HepG2 (cell line): ENCODE results near the gene NDST1. TPM values are rescaled to one million over a fixed set of nuclear protein-coding genes. Genes with fewer than 3 reads are reported as not detected.

Experiments
- ARID4A ChIP-seq: sonication (generic); formaldehyde crosslinking; IDR thresholded peaks from 2 replicates; pipeline ENCODE4 v1.5.0; 2020; ENCODE audit warnings: mild to moderate bottlenecking, missing genetic modification reagents, borderline replicate concordance
- ARID5B ChIP-seq: IDR thresholded peaks from 2 replicates; pipeline ENCODE4 v1.4.0; 2020; ENCODE audit warnings: mild to moderate bottlenecking, missing genetic modification reagents
- ATF1 ChIP-seq: IDR thresholded peaks from 2 replicates; pipeline ENCODE4 v1.6.1; 2016; ENCODE audit warnings: mild to moderate bottlenecking, control low read depth
- CREB1 ChIP-seq, 2 experiments: fragments of 450-650 bp in 1 of 2; IDR thresholded peaks; 2 replicates each; pipeline ENCODE4 v1.6.1; 2016 to 2017; ENCODE audit warnings: control low read depth in 1 of 2, mild to moderate bottlenecking in 1 of 2, missing compliant biosample characterization in 1 of 2, missing genetic modification characterization in 1 of 2
- FOSL2 ChIP-seq: sonication (generic); formaldehyde crosslinking; IDR thresholded peaks from 2 replicates; pipeline ENCODE4 v1.4.0; 2020; ENCODE audit warnings: missing genetic modification reagents
- JARID2 ChIP-seq: sonication (generic); formaldehyde crosslinking; IDR thresholded peaks from 2 replicates; pipeline ENCODE4 v1.8.1; 2023; ENCODE audit warnings: missing genetic modification reagents, inconsistent platforms; ENCODE audit not compliant: insufficient replicate concordance
- JUN ChIP-seq: sonication (generic); formaldehyde crosslinking; IDR thresholded peaks from 2 replicates; pipeline ENCODE4 v1.4.0; 2020; ENCODE audit warnings: mild to moderate bottlenecking, missing genetic modification reagents
- LCORL ChIP-seq, 2 experiments: fragments of 450-650 bp in 1 of 2; sonication (generic) in 1 of 2; formaldehyde crosslinking in 1 of 2; IDR thresholded peaks; 2 replicates each; pipeline versions ENCODE4 v1.5.0 to v1.6.1; 2017 to 2020; ENCODE audit warnings: antibody characterized with exemption in 1 of 2, missing genetic modification reagents in 1 of 2
- NR1H2 ChIP-seq: sonication (generic); formaldehyde crosslinking; IDR thresholded peaks from 2 replicates; pipeline ENCODE4 v1.8.1; 2022; ENCODE audit warnings: low read depth, missing genetic modification reagents, borderline replicate concordance
- PBX2 ChIP-seq: IDR thresholded peaks from 2 replicates; pipeline ENCODE4 v1.6.1; 2016; ENCODE audit warnings: control low read depth
- SMARCC2 ChIP-seq: fragments of 450-650 bp; IDR thresholded peaks from 2 replicates; pipeline ENCODE4 v1.6.1; 2017; ENCODE audit warnings: antibody characterized with exemption, mild to moderate bottlenecking
- TEAD3 ChIP-seq: optimal IDR thresholded peaks from 2 replicates; pipeline ENCODE3; 2016; ENCODE audit warnings: borderline replicate concordance
- XBP1 ChIP-seq: sonication (generic); formaldehyde crosslinking; IDR thresholded peaks from 2 replicates; pipeline ENCODE4 v1.5.0; 2020; ENCODE audit warnings: missing genetic modification reagents
- ZBTB38 ChIP-seq: sonication (generic); formaldehyde crosslinking; IDR thresholded peaks from 2 replicates; pipeline ENCODE4 v1.5.1; 2020; ENCODE audit warnings: mild to moderate bottlenecking, missing genetic modification reagents
- ZMYM3 ChIP-seq: sonication (generic); formaldehyde crosslinking; IDR thresholded peaks from 2 replicates; pipeline ENCODE4 v1.5.1; 2020; ENCODE audit warnings: mild to moderate bottlenecking, missing genetic modification reagents
- ZNF121 ChIP-seq: sonication (generic); formaldehyde crosslinking; IDR thresholded peaks from 2 replicates; pipeline ENCODE4 v1.5.0; 2020; ENCODE audit warnings: mild to moderate bottlenecking, missing genetic modification reagents
- ZNF570 ChIP-seq: sonication (generic); formaldehyde crosslinking; IDR thresholded peaks from 2 replicates; pipeline ENCODE4 v1.4.0; 2020; ENCODE audit warnings: mild to moderate bottlenecking, missing genetic modification reagents, borderline replicate concordance
- ZNF572 ChIP-seq: sonication (generic); formaldehyde crosslinking; IDR thresholded peaks from 2 replicates; pipeline ENCODE4 v1.5.1; 2020; ENCODE audit warnings: mild to moderate bottlenecking, missing genetic modification reagents
- ZNF660 ChIP-seq: sonication (generic); formaldehyde crosslinking; IDR thresholded peaks from 2 replicates; pipeline ENCODE4 v1.5.1; 2020; ENCODE audit warnings: mild to moderate bottlenecking, low read depth, missing genetic modification reagents, borderline replicate concordance
- ZNF776 ChIP-seq: sonication (generic); formaldehyde crosslinking; IDR thresholded peaks from 2 replicates; pipeline ENCODE4 v1.4.0; 2020; ENCODE audit warnings: mild to moderate bottlenecking, missing genetic modification reagents
- polyA plus RNA-seq, 8 experiments: library from polyadenylated mRNA; depleted of rRNA in 3 of 8; stranded (reverse) in 7 of 8; unstranded in 1 of 8; fragments of >200 nt; fragmentation: Illumina TruSeq in 4 of 8; extraction: Trizol in 4 of 8; gene quantifications; 2 replicates each; pipeline versions ENCODE4 v1.2.1 to v1.2.3, GENCODE V29; 2011 to 2016; ENCODE audit warnings: low read depth in 4 of 8, missing spikeins in 1 of 8, mixed read lengths in 1 of 8; ENCODE audit not compliant: insufficient read depth in 1 of 8
- total RNA-seq, 5 experiments: library from RNA; depleted of rRNA; stranded (reverse); fragments of >200 nt; fragmentation: Illumina TruSeq; extraction: Trizol; gene quantifications; 2 replicates each; pipeline ENCODE4 v1.2.3, GENCODE V29; 2016; ENCODE audit warnings: low read depth in 1 of 5

The NDST1 gene
- total and polyA plus RNA-seq, 2 of the 13 experiments (the other 11 are each of a cell fraction or from before 2014, with no cell fraction given): 23.8 to 26.2 TPM

GRCh38 chr5:150540615-150541396 is 32.9 kb downstream of the NDST1 start (continued):
- peak; percentile 38 for TF ChIP-seq TEAD3 (CRISPR knock-in tag)
- no peak for TF ChIP-seq SMARCC2
- no peak for TF ChIP-seq XBP1 (CRISPR knock-in tag)
- no peak for TF ChIP-seq JUN (CRISPR knock-in tag)
- peak; percentile 45; the same call in 1 of the 2 replicates for TF ChIP-seq ZBTB38 (CRISPR knock-in tag)
- peak; percentile 94 for TF ChIP-seq ZNF121 (CRISPR knock-in tag)
- TF ChIP-seq ZNF572 (CRISPR knock-in tag): no peak
- TF ChIP-seq ZNF660 (CRISPR knock-in tag): no peak
- TF ChIP-seq CREB1 (IDR thresholded peaks at IDR 0.05): peak; percentile 30; the same call in 1 of the 2 replicates
- no peak for TF ChIP-seq CREB1 (CRISPR knock-in tag; IDR thresholded peaks at IDR 0.05)
- peak; percentile 84 for TF ChIP-seq FOSL2 (CRISPR knock-in tag)
- TF ChIP-seq NR1H2: no peak
- 0 out of 2 replicates have a peak, but pooled peaks have one; percentile 24 for TF ChIP-seq ZNF776 (CRISPR knock-in tag)
- no peak for TF ChIP-seq ZNF570 (CRISPR knock-in tag)
- TF ChIP-seq ARID4A (CRISPR knock-in tag): no peak
- no peak for TF ChIP-seq ATF1 (CRISPR knock-in tag)
- TF ChIP-seq LCORL (IDR thresholded peaks at IDR 0.05): no peak
- TF ChIP-seq LCORL (CRISPR knock-in tag; IDR thresholded peaks at IDR 0.05): peak; percentile 51; the same call in 1 of the 2 replicates
- peak; percentile 53; the same call in 1 of the 2 replicates for TF ChIP-seq ZMYM3 (CRISPR knock-in tag)
- TF ChIP-seq JARID2: no peak
- peak; percentile 17; the same call in 1 of the 2 replicates for TF ChIP-seq ARID5B (CRISPR knock-in tag)
- TF ChIP-seq PBX2 (CRISPR knock-in tag): no peak
- TF ChIP-seq, all 625 proteins: peak for 15
